Measurements from ENCODE around the gene SYCP1. TPM values are rescaled to one million over a fixed set of nuclear protein-coding genes. Genes with fewer than 3 reads are reported as not detected.

The SYCP1 gene
- total RNA-seq (not detected), total RNA-seq (0 to 0.11 (median 0) reads per million in 172 experiments)
- not detected for polyA plus RNA-seq (2013, experiment 1 of 2)
- not detected for polyA plus RNA-seq (2013, experiment 2 of 2)

GRCh38 chr1:114854693-114855320, at the start of gene SYCP1:
SYCP1 (plus strand) TSS chr1:114854863; CDS start chr1:114855465, 602 bp downstream.
- peaks cover 20 to 32% of the 10 kb centered on the region in 2 experiments for H3K27me3 ChIP-seq (ENCODE audit: control insufficient read depth in 1 of 2, insufficient read depth in 2 of 2, low read length in 2 of 2)
- Mint-ChIP-seq H3K27me3 (peaks cover 45% of the 10 kb centered on the region), H3K4me1 (ENCODE audit: low read depth) (peaks cover 9% of the 10 kb centered on the region), H3K36me3 (ENCODE audit: low read depth) (no peaks in the 10 kb centered on the region), H3K9me3 (no peaks in the 10 kb centered on the region), H3K27ac (no peak within 1 kb of the TSS), H3K4me3 (peak within 1 kb of the TSS; percentile 23)
- no peak for TF ChIP-seq CTCF (IDR thresholded peaks at IDR 0.05)
- CTCF ChIA-PET, result no interaction called here
- POLR2A ChIA-PET, result no interaction called here
- H3K9me3 ChIP-seq (ENCODE audit: control insufficient read depth in 1 of 2, insufficient read depth in 1 of 2, low read length in 2 of 2), result peaks cover 0 to 11% of the 10 kb centered on the region in 2 experiments
- intact Hi-C loops (cut with DNase I, micrococcal nuclease), result no loop called here
- H3K36me3 ChIP-seq (ENCODE audit: insufficient read depth, low read length), result no peaks in the 10 kb centered on the region
- no peak within 1 kb of the TSS for H3K27ac ChIP-seq (ENCODE audit: low read depth in 1 of 2, low read length in 2 of 2)
- H3K4me1 ChIP-seq (ENCODE audit: insufficient read depth, low read length), result peaks cover 10% of the 10 kb centered on the region
- ATAC-seq (ENCODE audit: poor library complexity) (no peak), DNase-seq (no peak)
- H3K4me3 ChIP-seq (ENCODE audit: low read length), result no peak within 1 kb of the TSS

GRCh38 chr1:114819869-114820268, 34.8 kb upstream of the SYCP1 start:
- Histone ChIP-seq H3K36me3 (ENCODE audit: insufficient read depth, low read length) (no peaks in the 10 kb centered on the region), H3K9me3 (ENCODE audit: control insufficient read depth in 1 of 2, insufficient read depth in 1 of 2, low read length in 2 of 2) (no peaks in the 10 kb centered on the region), H3K4me1 (ENCODE audit: insufficient read depth, low read length) (no peaks in the 10 kb centered on the region), H3K4me3 (ENCODE audit: low read length) (no peak overlapping the region), H3K27me3 (ENCODE audit: control insufficient read depth in 1 of 2, insufficient read depth in 2 of 2, low read length in 2 of 2) (peaks cover 0 to 11% of the 10 kb centered on the region in 2 experiments), H3K27ac (ENCODE audit: low read depth in 1 of 2, low read length in 2 of 2) (no peak overlapping the region)
- DNase-seq, result no peak
- POLR2A ChIA-PET, result interaction anchor here (0.7 kb wide), 1 partner anchor 26 kb away, joined by 3 read pairs; no protein-coding TSS in a partner anchor
- TF ChIP-seq CTCF (IDR thresholded peaks at IDR 0.05), result no peak
- ATAC-seq (ENCODE audit: poor library complexity), result no peak
- no peak overlapping the region for H3K4me3 Mint-ChIP-seq
- CTCF ChIA-PET, result no interaction called here
- no peaks in the 10 kb centered on the region for H3K36me3 Mint-ChIP-seq (ENCODE audit: low read depth)
- intact Hi-C loops (cut with DNase I, micrococcal nuclease), result no loop called here
- H3K27me3 Mint-ChIP-seq, result peaks cover 37% of the 10 kb centered on the region
- peaks cover 15% of the 10 kb centered on the region for H3K9me3 Mint-ChIP-seq
- H3K4me1 Mint-ChIP-seq (ENCODE audit: low read depth), result no peaks in the 10 kb centered on the region
- H3K27ac Mint-ChIP-seq, result no peak overlapping the region

GRCh38 chr1:114820392-114820791, 34.3 kb upstream of the SYCP1 start:
- Histone ChIP-seq H3K9me3 (ENCODE audit: control insufficient read depth in 1 of 2, insufficient read depth in 1 of 2, low read length in 2 of 2) (no peaks in the 10 kb centered on the region), H3K4me1 (ENCODE audit: insufficient read depth, low read length) (no peaks in the 10 kb centered on the region), H3K27me3 (ENCODE audit: control insufficient read depth in 1 of 2, insufficient read depth in 2 of 2, low read length in 2 of 2) (peaks cover 0 to 9% of the 10 kb centered on the region in 2 experiments), H3K4me3 (ENCODE audit: low read length) (no peak overlapping the region), H3K36me3 (ENCODE audit: insufficient read depth, low read length) (no peaks in the 10 kb centered on the region), H3K27ac (ENCODE audit: low read depth in 1 of 2, low read length in 2 of 2) (no peak overlapping the region)
- no peak overlapping the region for H3K4me3 Mint-ChIP-seq
- no peaks in the 10 kb centered on the region for H3K4me1 Mint-ChIP-seq (ENCODE audit: low read depth)
- H3K9me3 Mint-ChIP-seq, result peaks cover 18% of the 10 kb centered on the region
- no peak overlapping the region for H3K27ac Mint-ChIP-seq
- DNase-seq (no peak), ATAC-seq (ENCODE audit: poor library complexity) (no peak)
- peaks cover 42% of the 10 kb centered on the region for H3K27me3 Mint-ChIP-seq
- ChIA-PET POLR2A (interaction anchor here (0.7 kb wide), 1 partner anchor 26 kb away, joined by 3 read pairs; no protein-coding TSS in a partner anchor), CTCF (no interaction called here)
- H3K36me3 Mint-ChIP-seq (ENCODE audit: low read depth), result no peaks in the 10 kb centered on the region
- no peak for TF ChIP-seq CTCF (IDR thresholded peaks at IDR 0.05)
- intact Hi-C loops (cut with DNase I, micrococcal nuclease), result no loop called here
